CD8-positive, alpha-beta memory T cell (primary cell): Measurements from ENCODE around the gene PRKCZ. TPM values are rescaled to one million over a fixed set of nuclear protein-coding genes. Genes with fewer than 3 reads are reported as not detected.
A peak's percentile ranks its signal among the peaks of the same experiment; 100 is the strongest.

Experiments
- CTCF ChIA-PET: fragments of 350-600 bp; sonication (Branson Sonifier 250); formaldehyde crosslinking; loops from one replicate; lab custom pipeline; 2021; ENCODE audit warnings: antibody characterized with exemption; lab: Charles Lee
- POLR2A ChIA-PET: fragments of 350-600 bp; sonication (Branson Sonifier 250); formaldehyde crosslinking; loops from one replicate; lab custom pipeline; 2021; ENCODE audit warnings: antibody characterized with exemption; lab: Charles Lee
- DNase-seq, 5 donors: peaks; one replicate each; pipeline versions ENCODE4 v3.0.0 to v3.0.0-alpha.2; 2020 to 2022; ENCODE audit warnings: mixed read lengths in 1 of 5
- H3K27ac ChIP-seq: one replicate; pipeline ENCODE4 v1.7.0; 2013; ENCODE audit warnings: low read depth, mild to moderate bottlenecking, low read length, moderate library complexity
- H3K27me3 ChIP-seq: 2 replicates; pipeline ENCODE4 v1.7.0; 2013; ENCODE audit warnings: low read length, mild to moderate bottlenecking; ENCODE audit not compliant: insufficient read depth, poor library complexity, severe bottlenecking
- H3K36me3 ChIP-seq: 2 replicates; pipeline ENCODE4 v1.7.0; 2013; ENCODE audit warnings: mild to moderate bottlenecking, low read length, moderate library complexity; ENCODE audit not compliant: insufficient read depth
- H3K4me1 ChIP-seq: 2 replicates; pipeline ENCODE4 v1.7.0; 2013; ENCODE audit warnings: mild to moderate bottlenecking, low read length, moderate library complexity; ENCODE audit not compliant: insufficient read depth
- H3K4me3 ChIP-seq: 2 replicates; pipeline ENCODE4 v1.7.0; 2013; ENCODE audit warnings: mild to moderate bottlenecking, low read length
- H3K9me3 ChIP-seq: 2 replicates; pipeline ENCODE4 v1.7.0; 2013; ENCODE audit warnings: mild to moderate bottlenecking, low read length
- H3K27ac Mint-ChIP-seq, 8 donors: one replicate each; pipeline ENCODE4 v1.8.0; 2020 to 2021; ENCODE audit warnings: mixed read lengths in 8 of 8, mild to moderate bottlenecking in 6 of 8, inconsistent platforms in 3 of 8, moderate library complexity in 3 of 8
- H3K27me3 Mint-ChIP-seq, 2 donors: one replicate each; pipeline ENCODE4 v1.8.0; 2020 to 2021; ENCODE audit warnings: mixed read lengths in 2 of 2, mild to moderate bottlenecking in 1 of 2, moderate library complexity in 1 of 2
- H3K36me3 Mint-ChIP-seq, 3 donors: one replicate each; pipeline ENCODE4 v1.8.0; 2020 to 2021; ENCODE audit warnings: mixed read lengths in 3 of 3, inconsistent platforms in 1 of 3, mild to moderate bottlenecking in 1 of 3
- H3K4me1 Mint-ChIP-seq, 3 donors: one replicate each; pipeline ENCODE4 v1.8.0; 2020 to 2021; ENCODE audit warnings: mixed read lengths in 3 of 3, inconsistent platforms in 1 of 3, mild to moderate bottlenecking in 1 of 3
- H3K4me3 Mint-ChIP-seq, 7 donors: one replicate each; pipeline ENCODE4 v1.8.0; 2020 to 2021; ENCODE audit warnings: mixed read lengths in 7 of 7, mild to moderate bottlenecking in 6 of 7, moderate library complexity in 4 of 7, inconsistent platforms in 2 of 7
- H3K9me3 Mint-ChIP-seq, 5 donors: one replicate each; pipeline ENCODE4 v1.8.0; 2020 to 2022; ENCODE audit warnings: mixed read lengths in 5 of 5, mild to moderate bottlenecking in 3 of 5, moderate library complexity in 2 of 5, inconsistent platforms in 1 of 5
- polyA plus RNA-seq: library from polyadenylated mRNA; unstranded; fragments of 300-500 nt; fragmentation: Illumina TruSeq; gene quantifications from one replicate; pipeline ENCODE4 v1.2.3, GENCODE V29; 2021
- total RNA-seq, 2 experiments: library from RNA; stranded (reverse); gene quantifications; one replicate each; pipeline ENCODE4 v1.2.3, GENCODE V29; 2021

PRKCZ gene
- total and polyA plus RNA-seq, 3 experiments from 2014 or later, result 13.8 to 17.4 (median 15.4) TPM

DNA sequence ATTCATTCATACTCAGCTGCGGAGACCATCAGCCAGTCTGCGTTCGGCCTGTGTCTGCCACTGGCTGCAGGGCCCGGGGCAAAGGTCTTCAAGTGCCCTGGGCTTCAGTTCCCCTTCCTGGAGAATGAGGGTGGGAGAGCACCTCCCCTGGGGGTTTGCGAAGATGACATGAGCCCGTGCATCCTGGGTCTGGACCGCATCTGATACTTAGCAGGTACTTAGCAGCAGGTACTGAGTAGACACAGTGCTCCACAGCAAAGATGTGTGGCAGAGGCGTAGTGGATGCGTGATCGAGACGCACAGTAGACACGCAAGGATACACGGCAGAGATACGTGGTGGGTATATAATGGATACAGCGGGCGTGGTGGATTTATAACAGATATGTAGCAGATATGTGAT is 51.3 kb downstream of the PRKCZ start:
- Mint-ChIP-seq H3K36me3 (peaks cover 9 to 34% (median 12%) of the 10 kb centered on the region in 3 donors), H3K4me3 (no peak overlapping the region), H3K27me3 (peaks cover 0 to 3% of the 10 kb centered on the region in 2 donors), H3K27ac (no peak overlapping the region), H3K4me1 (peaks cover 0 to 10% (median 0%) of the 10 kb centered on the region in 3 donors), H3K9me3 (peaks cover 0 to 6% (median 3%) of the 10 kb centered on the region in 5 donors)
- no peaks in the 10 kb centered on the region for H3K4me1 ChIP-seq
- H3K4me3 ChIP-seq, result no peak overlapping the region
- POLR2A ChIA-PET, result no interaction called here
- no peaks in the 10 kb centered on the region for H3K9me3 ChIP-seq
- no peak for DNase-seq
- H3K27me3 ChIP-seq, result no peaks in the 10 kb centered on the region
- H3K27ac ChIP-seq, result no peak overlapping the region
- H3K36me3 ChIP-seq, result no peaks in the 10 kb centered on the region
- CTCF ChIA-PET, result no interaction called here

DNA sequence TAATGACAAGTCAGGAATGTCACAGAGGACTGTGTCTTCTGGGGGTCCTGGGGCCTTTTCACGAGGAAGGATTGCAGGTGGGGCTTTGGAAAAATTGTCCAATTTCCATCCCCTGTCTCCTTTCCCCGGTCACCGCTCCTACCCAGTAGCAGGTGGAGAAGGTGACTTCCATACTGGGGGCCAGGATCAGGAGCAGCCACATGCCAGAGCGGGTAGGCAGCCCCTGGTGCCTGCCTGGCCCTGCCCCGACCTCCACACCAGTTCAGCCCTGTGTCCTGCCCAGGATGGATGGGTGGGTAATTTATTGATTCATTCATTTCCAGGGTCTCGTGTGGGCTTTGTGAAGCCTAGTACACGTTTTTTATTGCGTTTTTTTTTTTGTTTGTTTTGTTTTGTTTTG is 51.7 kb downstream of the PRKCZ start:
- Histone ChIP-seq H3K9me3 (no peaks in the 10 kb centered on the region), H3K27ac (no peak overlapping the region), H3K36me3 (no peaks in the 10 kb centered on the region), H3K4me1 (no peaks in the 10 kb centered on the region), H3K27me3 (no peaks in the 10 kb centered on the region), H3K4me3 (no peak overlapping the region)
- peaks cover 9 to 37% (median 12%) of the 10 kb centered on the region in 3 donors for H3K36me3 Mint-ChIP-seq
- POLR2A ChIA-PET, result no interaction called here
- H3K9me3 Mint-ChIP-seq, result peaks cover 0 to 6% (median 3%) of the 10 kb centered on the region in 5 donors
- no peak overlapping the region for H3K4me3 Mint-ChIP-seq
- no peak for DNase-seq
- peaks cover 0 to 3% of the 10 kb centered on the region in 2 donors for H3K27me3 Mint-ChIP-seq
- CTCF ChIA-PET, result no interaction called here
- H3K4me1 Mint-ChIP-seq, result peaks cover 0 to 10% (median 0%) of the 10 kb centered on the region in 3 donors
- H3K27ac Mint-ChIP-seq, result no peak overlapping the region

- Histone ChIP-seq H3K27me3 (no peaks in the 10 kb centered on the region), H3K4me1 (no peaks in the 10 kb centered on the region), H3K9me3 (no peaks in the 10 kb centered on the region), H3K27ac (no peak overlapping the region), H3K4me3 (no peak overlapping the region), H3K36me3 (no peaks in the 10 kb centered on the region)
- Mint-ChIP-seq H3K36me3 (peaks cover 7 to 39% (median 11%) of the 10 kb centered on the region in 3 donors), H3K4me3 (no peak overlapping the region), H3K27me3 (peaks cover 0 to 2% of the 10 kb centered on the region in 2 donors), H3K27ac (no peak overlapping the region), H3K9me3 (peaks cover 0 to 5% (median 3%) of the 10 kb centered on the region in 5 donors), H3K4me1 (peaks cover 0 to 10% (median 0%) of the 10 kb centered on the region in 3 donors)
- CTCF ChIA-PET, result no interaction called here
- POLR2A ChIA-PET, result no interaction called here
- DNase-seq, result no peak
Observed at GRCh38 chr1:2102753-2103152, 52.5 kb downstream of the PRKCZ start.

- POLR2A ChIA-PET, result no interaction called here
- H3K27ac ChIP-seq, result no peak overlapping the region
- H3K9me3 ChIP-seq, result no peaks in the 10 kb centered on the region
- Mint-ChIP-seq H3K4me3 (no peak overlapping the region), H3K27ac (no peak overlapping the region), H3K27me3 (no peaks in the 10 kb centered on the region), H3K9me3 (peaks cover 0 to 2% (median 0%) of the 10 kb centered on the region in 5 donors), H3K36me3 (peaks cover 1 to 35% (median 7%) of the 10 kb centered on the region in 3 donors), H3K4me1 (peaks cover 0 to 7% (median 0%) of the 10 kb centered on the region in 3 donors)
- CTCF ChIA-PET, result no interaction called here
- no peaks in the 10 kb centered on the region for H3K4me1 ChIP-seq
- DNase-seq, result no peak
- no peaks in the 10 kb centered on the region for H3K36me3 ChIP-seq
- H3K4me3 ChIP-seq, result no peak overlapping the region
- no peaks in the 10 kb centered on the region for H3K27me3 ChIP-seq
Observed at GRCh38 chr1:2103266-2103900, 53.2 kb downstream of the PRKCZ start.

DNA sequence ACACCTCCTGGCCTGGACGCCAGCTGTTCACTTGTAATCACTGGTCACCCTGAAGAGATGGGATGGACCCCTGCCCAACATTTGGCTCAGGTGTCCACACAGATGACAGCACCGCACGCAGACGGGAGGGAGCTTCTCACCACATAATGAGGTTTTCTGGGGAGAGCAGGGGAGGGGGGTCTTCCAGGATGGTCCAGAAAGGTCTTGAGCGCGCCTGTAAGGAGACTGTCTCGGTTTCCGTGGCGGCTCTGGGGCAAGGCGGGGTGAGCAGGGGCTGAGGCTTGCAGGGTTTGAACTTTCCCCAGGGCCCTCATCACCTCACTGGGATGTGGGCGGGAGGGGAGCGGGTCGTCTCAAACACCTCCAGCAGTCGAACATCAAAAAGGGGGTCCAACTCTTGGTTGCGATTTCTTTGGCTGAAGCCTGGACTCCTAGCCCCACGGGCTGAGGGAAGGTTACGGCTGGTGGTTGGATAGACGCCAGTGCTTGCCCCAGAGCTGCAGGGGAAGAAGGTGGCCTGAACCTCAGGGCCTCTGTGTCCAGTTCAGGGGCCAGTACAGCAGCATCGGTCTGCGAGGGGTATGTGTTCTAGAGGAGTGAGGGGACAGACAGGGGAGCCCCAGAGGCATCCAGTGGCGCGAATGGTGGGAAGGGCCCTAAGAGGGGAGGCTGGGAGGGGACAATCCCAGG is 53.8 kb downstream of the PRKCZ start:
- H3K4me1 Mint-ChIP-seq, result peaks cover 0 to 5% (median 0%) of the 10 kb centered on the region in 3 donors
- POLR2A ChIA-PET, result no interaction called here
- no peaks in the 10 kb centered on the region for H3K9me3 ChIP-seq
- H3K4me3 ChIP-seq, result no peak overlapping the region
- no peak overlapping the region for H3K4me3 Mint-ChIP-seq
- no peak overlapping the region for H3K27ac Mint-ChIP-seq
- H3K27ac ChIP-seq, result no peak overlapping the region
- H3K9me3 Mint-ChIP-seq, result peaks cover 0 to 2% (median 0%) of the 10 kb centered on the region in 5 donors
- peaks cover 0 to 31% (median 5%) of the 10 kb centered on the region in 3 donors for H3K36me3 Mint-ChIP-seq
- DNase-seq, result no peak
- no peaks in the 10 kb centered on the region for H3K36me3 ChIP-seq
- H3K27me3 ChIP-seq, result no peaks in the 10 kb centered on the region
- no peaks in the 10 kb centered on the region for H3K4me1 ChIP-seq
- CTCF ChIA-PET, result no interaction called here
- H3K27me3 Mint-ChIP-seq, result no peaks in the 10 kb centered on the region

- no peak overlapping the region for H3K27ac ChIP-seq
- no peak for DNase-seq
- POLR2A ChIA-PET, result no interaction called here
- CTCF ChIA-PET, result no interaction called here
- no peak overlapping the region for H3K4me3 Mint-ChIP-seq
- no peaks in the 10 kb centered on the region for H3K9me3 ChIP-seq
- H3K36me3 Mint-ChIP-seq, result peaks cover 0 to 29% (median 5%) of the 10 kb centered on the region in 3 donors
- peaks cover 0 to 5% (median 0%) of the 10 kb centered on the region in 3 donors for H3K4me1 Mint-ChIP-seq
- no peaks in the 10 kb centered on the region for H3K27me3 ChIP-seq
- H3K27ac Mint-ChIP-seq, result no peak overlapping the region
- H3K36me3 ChIP-seq, result no peaks in the 10 kb centered on the region
- peaks cover 0 to 2% (median 0%) of the 10 kb centered on the region in 5 donors for H3K9me3 Mint-ChIP-seq
- no peak overlapping the region for H3K4me3 ChIP-seq
- no peaks in the 10 kb centered on the region for H3K27me3 Mint-ChIP-seq
- H3K4me1 ChIP-seq, result no peaks in the 10 kb centered on the region
Observed at GRCh38 chr1:2104621-2105427, 54.6 kb downstream of the PRKCZ start.

DNA sequence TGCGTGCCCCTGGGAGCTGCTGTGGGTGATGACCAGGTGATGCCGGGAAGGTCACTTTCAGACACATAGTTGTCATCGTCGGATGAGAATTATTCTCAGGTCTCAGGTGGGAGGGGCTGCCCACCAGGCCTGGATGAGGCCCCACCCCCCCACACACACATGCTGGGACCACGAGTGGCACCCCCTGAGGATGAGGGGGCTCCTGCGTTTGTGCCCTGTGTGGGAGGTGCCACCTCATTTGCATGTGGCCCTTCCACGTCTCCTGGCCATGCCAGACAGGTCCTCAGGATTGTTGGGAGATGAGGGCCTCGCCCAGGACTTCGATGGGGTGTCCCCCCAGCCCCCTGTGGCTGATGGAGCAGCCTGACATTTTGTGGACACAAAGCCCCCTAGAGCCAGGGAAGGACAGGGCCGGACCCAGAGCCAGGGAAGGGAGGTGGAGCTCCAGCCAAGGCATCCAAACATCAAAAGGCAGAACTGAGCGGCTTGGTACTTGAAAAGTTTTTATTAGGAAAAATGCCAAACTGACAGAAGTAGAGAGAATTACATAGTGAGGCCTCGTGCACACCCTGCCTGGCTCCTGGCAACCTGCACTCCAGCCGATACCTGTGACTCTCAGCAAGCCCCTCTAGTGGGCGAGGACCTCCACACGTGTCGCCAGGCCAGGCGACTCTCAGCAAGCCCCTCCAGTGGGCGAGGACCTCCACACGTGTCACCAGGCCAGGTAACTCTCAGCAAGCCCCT is 55.7 kb downstream of the PRKCZ start:
- H3K4me3 ChIP-seq, result no peak overlapping the region
- H3K27me3 Mint-ChIP-seq, result no peaks in the 10 kb centered on the region
- peaks cover 0 to 25% (median 1%) of the 10 kb centered on the region in 3 donors for H3K36me3 Mint-ChIP-seq
- ChIA-PET CTCF (no interaction called here), POLR2A (no interaction called here)
- no peak overlapping the region for H3K4me3 Mint-ChIP-seq
- H3K4me1 Mint-ChIP-seq, result peaks cover 0 to 5% (median 0%) of the 10 kb centered on the region in 3 donors
- peak overlapping the region in 1 of 8 donors; percentile 19 for H3K27ac Mint-ChIP-seq
- no peak for DNase-seq
- H3K4me1 ChIP-seq, result no peaks in the 10 kb centered on the region
- no peaks in the 10 kb centered on the region for H3K9me3 ChIP-seq
- H3K9me3 Mint-ChIP-seq, result peaks cover 0 to 2% (median 0%) of the 10 kb centered on the region in 5 donors
- H3K36me3 ChIP-seq, result no peaks in the 10 kb centered on the region
- no peak overlapping the region for H3K27ac ChIP-seq
- H3K27me3 ChIP-seq, result no peaks in the 10 kb centered on the region
